Mucosa of descending colon (tissue), 3 donors: ENCODE results near the gene SYT11. TPM values are rescaled to one million over a fixed set of nuclear protein-coding genes. Genes with fewer than 3 reads are reported as not detected.

Experiments used
- ATAC-seq: fragments of 200-7000 bp; cut with Tn5 transposase; one replicate; pipeline ENCODE4 v1.9.1; 2020; ENCODE audit warnings: mild to moderate bottlenecking, moderate library complexity
- DNase-seq, 3 donors: peaks; one replicate each; pipeline ENCODE4 v3.0.0-alpha.2; 2020
- H3K36me3 ChIP-seq: fragments of 200-600 bp; one replicate; pipeline ENCODE4 v1.8.0; 2021; ENCODE audit warnings: low read depth, mild to moderate bottlenecking
- H3K4me1 ChIP-seq: fragments of 200-600 bp; one replicate; pipeline ENCODE4 v1.8.0; 2021; ENCODE audit warnings: low read depth, mild to moderate bottlenecking
- H3K4me3 ChIP-seq: fragments of 200-600 bp; one replicate; pipeline ENCODE4 v1.8.0; 2021; ENCODE audit warnings: mild to moderate bottlenecking
- H3K9me3 ChIP-seq: fragments of 200-600 bp; one replicate; pipeline ENCODE4 v1.8.0; 2021; ENCODE audit warnings: mild to moderate bottlenecking
- intact Hi-C, 2 donors: fragments of 100-400 bp; cut with DNase I in 1 of 2; cut with micrococcal nuclease in 1 of 2; formaldehyde crosslinking; loops; one replicate each; pipeline versions ENCODE4 v1.11.0 to v1.11.1; 2022; cut with DNase I, micrococcal nuclease
- total RNA-seq, 3 donors: library from RNA; stranded (reverse); fragmentation: NEBNext Ultra II Directional in 2 of 3; extraction: Animal tissue kit (Norgen Biotek cat#: 25700) in 2 of 3; gene quantifications; one replicate each; pipeline versions ENCODE4 v1.2.1 to v1.2.4, GENCODE V29; 2021 to 2023
- TF ChIP-seq, protein P1 (sequence below): fragments of 200-600 bp; IDR thresholded peaks from one replicate; pipeline ENCODE4 v1.8.0; 2022; ENCODE audit warnings: antibody characterized with exemption, mild to moderate bottlenecking
- donor health status: DM: no; HTN: no; CAD: no; lungs with moderate emphysema.
- donor health status: DM: no; HTN: no; CAD: no.
- donor health status: DM: no; HTN: yes; CAD: no.

The SYT11 gene
- total RNA-seq, 3 donors from 2014 or later: 1.6 to 18.4 (median 3.2) TPM

DNA sequence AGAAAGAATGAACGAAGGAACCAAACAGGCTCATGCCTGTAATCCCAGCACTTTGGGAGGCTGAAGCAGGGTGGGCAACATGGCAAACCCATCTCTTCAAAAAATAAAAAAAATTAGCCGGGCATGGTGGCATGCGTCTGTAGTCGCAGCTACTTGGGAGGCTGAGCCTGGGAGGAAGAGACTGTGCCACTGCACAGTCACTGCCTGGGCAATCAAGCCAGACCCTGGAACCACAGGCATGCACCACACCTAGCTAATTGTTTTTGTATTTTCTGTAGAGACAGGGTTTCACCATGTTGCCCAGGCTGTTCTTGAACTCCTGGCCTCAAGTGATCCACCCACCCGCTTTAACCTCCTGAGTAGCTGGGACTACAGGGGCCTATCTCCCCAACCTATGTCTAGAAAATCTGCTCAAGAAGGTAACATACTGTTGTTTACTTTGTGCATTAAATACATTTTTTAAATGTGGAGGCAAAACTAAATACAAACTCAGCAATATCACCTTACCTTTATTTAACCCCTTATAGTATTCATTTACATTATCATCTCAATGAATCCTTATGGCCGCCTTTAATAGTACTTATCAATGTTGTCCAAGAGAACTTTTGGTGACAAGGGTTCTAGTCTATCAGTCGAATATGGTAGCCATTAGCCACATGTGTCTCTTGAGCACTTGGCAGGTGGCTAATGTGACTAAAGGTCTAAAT lies 72.1 kb downstream of the SYT11 start:
- DNase-seq (peak in 2 of 3 donors; percentile 30 to 51), ATAC-seq (peak; percentile 52)
- TF ChIP-seq, protein P1, sequence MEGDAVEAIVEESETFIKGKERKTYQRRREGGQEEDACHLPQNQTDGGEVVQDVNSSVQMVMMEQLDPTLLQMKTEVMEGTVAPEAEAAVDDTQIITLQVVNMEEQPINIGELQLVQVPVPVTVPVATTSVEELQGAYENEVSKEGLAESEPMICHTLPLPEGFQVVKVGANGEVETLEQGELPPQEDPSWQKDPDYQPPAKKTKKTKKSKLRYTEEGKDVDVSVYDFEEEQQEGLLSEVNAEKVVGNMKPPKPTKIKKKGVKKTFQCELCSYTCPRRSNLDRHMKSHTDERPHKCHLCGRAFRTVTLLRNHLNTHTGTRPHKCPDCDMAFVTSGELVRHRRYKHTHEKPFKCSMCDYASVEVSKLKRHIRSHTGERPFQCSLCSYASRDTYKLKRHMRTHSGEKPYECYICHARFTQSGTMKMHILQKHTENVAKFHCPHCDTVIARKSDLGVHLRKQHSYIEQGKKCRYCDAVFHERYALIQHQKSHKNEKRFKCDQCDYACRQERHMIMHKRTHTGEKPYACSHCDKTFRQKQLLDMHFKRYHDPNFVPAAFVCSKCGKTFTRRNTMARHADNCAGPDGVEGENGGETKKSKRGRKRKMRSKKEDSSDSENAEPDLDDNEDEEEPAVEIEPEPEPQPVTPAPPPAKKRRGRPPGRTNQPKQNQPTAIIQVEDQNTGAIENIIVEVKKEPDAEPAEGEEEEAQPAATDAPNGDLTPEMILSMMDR: no peak
- H3K4me3 ChIP-seq: no peak overlapping the region
- no peaks in the 10 kb centered on the region for H3K9me3 ChIP-seq
- intact Hi-C loops: no loop called here
- H3K4me1 ChIP-seq: peaks cover 48% of the 10 kb centered on the region
- H3K36me3 ChIP-seq: peaks cover 19% of the 10 kb centered on the region

DNA sequence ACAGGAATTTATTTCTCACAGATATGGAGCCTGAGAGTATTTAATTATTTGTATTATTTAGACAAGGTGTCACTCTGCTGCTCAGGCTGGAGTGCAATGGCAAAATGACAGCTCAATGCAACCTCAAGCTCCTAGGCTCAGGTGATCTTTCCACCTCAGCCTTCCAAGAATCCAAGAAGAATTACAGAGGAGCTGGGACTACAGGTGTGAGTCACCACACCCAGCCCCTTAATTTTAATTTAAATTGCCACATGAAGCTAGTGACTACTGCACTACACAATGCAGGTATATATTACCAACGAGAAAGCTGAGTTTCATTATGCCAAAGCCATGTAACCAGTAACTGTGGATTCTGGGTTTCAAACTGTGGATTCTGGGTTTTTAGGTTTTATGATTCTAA lies 72.7 kb downstream of the SYT11 start:
- H3K4me1 ChIP-seq: peaks cover 48% of the 10 kb centered on the region
- H3K36me3 ChIP-seq: peaks cover 14% of the 10 kb centered on the region
- no peaks in the 10 kb centered on the region for H3K9me3 ChIP-seq
- intact Hi-C loops: no loop called here
- TF ChIP-seq, protein P1: no peak
- ATAC-seq (no peak), DNase-seq (no peak)
- H3K4me3 ChIP-seq: no peak overlapping the region

DNA sequence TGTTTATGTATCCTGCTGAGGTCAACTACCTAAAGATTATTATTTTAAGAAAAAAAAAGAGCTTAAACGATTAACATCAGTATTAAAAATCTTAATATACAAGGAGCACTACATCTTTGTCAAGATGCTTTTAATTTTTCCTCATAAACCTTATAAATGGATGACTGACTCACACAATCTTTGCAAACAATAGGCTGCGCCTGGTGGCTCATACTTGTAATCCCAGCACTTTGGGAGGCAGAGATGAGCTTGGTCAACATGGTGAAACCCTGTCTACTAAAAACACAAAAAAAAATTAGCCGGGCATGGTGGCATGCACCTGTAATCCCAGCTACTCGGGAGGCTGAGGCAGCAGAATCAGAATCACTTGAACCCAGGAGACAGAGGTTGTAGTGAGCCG lies 73.1 kb downstream of the SYT11 start:
- Histone ChIP-seq H3K36me3 (peaks cover 12% of the 10 kb centered on the region), H3K4me3 (no peak overlapping the region), H3K4me1 (peaks cover 48% of the 10 kb centered on the region), H3K9me3 (no peaks in the 10 kb centered on the region)
- TF ChIP-seq, protein P1: no peak
- intact Hi-C loops: no loop called here
- ATAC-seq (no peak), DNase-seq (no peak)

DNA sequence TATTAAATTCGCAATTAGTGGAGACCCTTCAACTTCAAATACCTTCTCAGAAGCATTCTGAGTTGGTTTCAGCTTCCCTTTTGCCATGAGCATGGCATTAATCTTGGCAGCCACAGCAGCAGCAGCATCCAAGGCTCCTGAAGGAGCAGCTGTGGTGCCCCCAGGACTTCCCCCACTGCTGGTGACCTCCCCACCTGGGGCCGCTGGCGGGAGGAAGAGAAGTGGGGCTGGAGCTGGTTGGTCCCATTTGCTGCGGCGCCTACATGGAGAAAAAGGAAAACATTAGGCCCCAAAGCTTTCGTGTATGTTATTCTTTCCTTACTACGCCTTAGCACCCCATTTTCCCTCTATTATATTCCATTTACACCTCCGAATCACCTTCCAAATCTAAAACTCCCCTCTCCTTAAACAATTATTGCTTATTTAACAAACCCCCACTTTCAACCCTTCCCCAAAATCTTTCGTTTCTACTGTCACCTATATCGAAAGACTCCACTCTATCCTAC lies 74.3 kb downstream of the SYT11 start:
- H3K4me3 ChIP-seq: peak overlapping the region; percentile 48

DNA sequence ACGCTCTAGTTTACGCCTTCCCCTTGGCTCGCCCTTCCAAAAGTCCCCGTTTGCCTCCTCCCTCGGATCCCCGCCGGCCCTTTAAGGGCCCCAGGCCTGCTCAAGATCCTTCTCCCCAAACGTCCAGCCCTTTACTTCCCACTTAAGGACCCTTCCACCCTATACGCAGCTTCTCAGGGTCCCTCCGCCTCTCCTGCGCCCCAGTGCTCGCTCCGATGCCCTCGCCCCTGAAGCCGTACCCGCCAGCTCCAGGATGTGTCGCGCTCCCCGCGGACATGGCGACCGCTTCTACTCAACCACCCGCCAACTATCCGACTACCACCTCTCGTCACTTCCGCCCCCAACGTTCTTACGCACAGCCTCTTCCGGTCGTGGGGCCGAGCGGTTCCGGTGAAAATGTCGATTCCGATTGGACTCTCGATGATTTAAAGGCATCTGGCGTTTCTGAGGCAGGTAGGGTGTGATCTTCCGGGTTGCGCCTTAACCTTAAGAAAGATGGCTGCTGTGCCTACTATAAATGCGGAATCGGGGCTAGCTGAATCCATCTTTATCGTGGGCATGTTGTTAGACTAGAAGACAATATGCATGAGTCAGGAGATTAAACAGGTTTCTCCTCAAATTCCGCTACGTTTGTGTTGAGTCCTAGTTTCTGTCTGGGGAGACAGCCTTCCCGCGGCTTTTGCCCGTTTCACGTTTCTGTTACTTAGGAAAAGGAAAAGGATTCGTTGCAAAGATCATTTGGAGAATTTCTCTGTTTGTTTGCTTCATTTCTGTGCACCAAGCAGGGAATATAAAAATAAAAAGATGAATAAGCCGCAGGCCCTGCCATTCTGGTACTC lies 74.9 kb downstream of the SYT11 start, which contains the start of gene KHDC4:
Gene KHDC4 (minus strand): TSS at position 317 of the 839 bp plus-strand sequence. CDS start 40 bp downstream, at position 277.
- TF ChIP-seq, protein P1: no peak
- peaks cover 3% of the 10 kb centered on the region for H3K36me3 ChIP-seq
- H3K4me3 ChIP-seq: peak within 1 kb of the TSS; percentile 48
- no peaks in the 10 kb centered on the region for H3K9me3 ChIP-seq
- ATAC-seq: peak; percentile 92
- intact Hi-C loops: no loop called here
- H3K4me1 ChIP-seq: peaks cover 48% of the 10 kb centered on the region
- peak; percentile 94 to 97 (median 97) for DNase-seq

More for the DNA sequence above, 74.3 kb downstream of the SYT11 start:
- TF ChIP-seq, protein P1: no peak
- intact Hi-C loops: no loop called here
- Histone ChIP-seq H3K4me1 (peaks cover 48% of the 10 kb centered on the region), H3K9me3 (no peaks in the 10 kb centered on the region), H3K36me3 (peaks cover 4% of the 10 kb centered on the region)
- ATAC-seq (no peak), DNase-seq (peak in 2 of 3 donors; percentile 21 to 54)

Other genes starting within 250 kb of the SYT11 start
- 10 to 100 TPM; 21.2 to 24.1 (median 23.1) TPM for gene MSTO1, start 249.3 kb upstream of the SYT11 start, total RNA-seq
- 100 to 1,000 TPM in 1 of 3 donors, 10 to 100 TPM in 2; 55.8 to 114 (median 56.7) TPM for gene YY1AP1, start 170.8 kb upstream of the SYT11 start, total RNA-seq
- gene DAP3, start 170.5 kb upstream of the SYT11 start, total RNA-seq: 10 to 100 TPM; 75.8 to 91.4 (median 87.1) TPM
- gene GON4L, start 2.4 kb upstream of the SYT11 start, total RNA-seq: 10 to 100 TPM; 38.7 to 63.0 (median 54.3) TPM
- gene RIT1, start 51.8 kb downstream of the SYT11 start, total RNA-seq: 10 to 100 TPM; 21.8 to 29.7 (median 23.5) TPM
- gene KHDC4, start 74.8 kb downstream of the SYT11 start, total RNA-seq: 10 to 100 TPM; 52.9 to 59.5 (median 58.6) TPM
- gene RXFP4, start 82.1 kb downstream of the SYT11 start, total RNA-seq: 1 to 10 TPM; 1.2 to 4.2 (median 3.3) TPM
- gene ARHGEF2, start 119.0 kb downstream of the SYT11 start, total RNA-seq: 100 to 1,000 TPM in 1 of 3 donors, 10 to 100 TPM in 2; 79.7 to 132 (median 90.5) TPM
- gene SSR2, start 161.4 kb downstream of the SYT11 start, total RNA-seq: 100 to 1,000 TPM; 144 to 203 (median 164) TPM
- 10 to 100 TPM; 23.7 to 36.9 (median 23.9) TPM for gene UBQLN4, start 194.2 kb downstream of the SYT11 start, total RNA-seq
- 10 to 100 TPM; 49.8 to 73.4 (median 60.7) TPM for gene LAMTOR2, start 195.2 kb downstream of the SYT11 start, total RNA-seq
- gene RAB25, start 201.6 kb downstream of the SYT11 start, total RNA-seq: 100 to 1,000 TPM in 2 of 3 donors, 10 to 100 TPM in 1; 85.1 to 242 (median 158) TPM
- 1 to 10 TPM in 1 of 3 donors, under 1 TPM in 2; 0.32 to 2.5 (median 0.66) TPM for gene MEX3A, start 222.9 kb downstream of the SYT11 start, total RNA-seq